Activated CD4-positive, alpha-beta T cell treated with anti-CD3 and anti-CD28 coated beads for 4 hours (primary cell): ENCODE results near the gene PGAM5.
"Not testable (repeated sequence)": the region's sequence is repeated elsewhere in the genome, so short reads cannot be mapped to it uniquely, and the experiment has no call there.

ENCODE experiments used
- DNase-seq, 2 donors: peaks; one replicate each; pipeline ENCODE4 v3.0.0-alpha.2; 2020

The PGAM5 gene

DNA sequence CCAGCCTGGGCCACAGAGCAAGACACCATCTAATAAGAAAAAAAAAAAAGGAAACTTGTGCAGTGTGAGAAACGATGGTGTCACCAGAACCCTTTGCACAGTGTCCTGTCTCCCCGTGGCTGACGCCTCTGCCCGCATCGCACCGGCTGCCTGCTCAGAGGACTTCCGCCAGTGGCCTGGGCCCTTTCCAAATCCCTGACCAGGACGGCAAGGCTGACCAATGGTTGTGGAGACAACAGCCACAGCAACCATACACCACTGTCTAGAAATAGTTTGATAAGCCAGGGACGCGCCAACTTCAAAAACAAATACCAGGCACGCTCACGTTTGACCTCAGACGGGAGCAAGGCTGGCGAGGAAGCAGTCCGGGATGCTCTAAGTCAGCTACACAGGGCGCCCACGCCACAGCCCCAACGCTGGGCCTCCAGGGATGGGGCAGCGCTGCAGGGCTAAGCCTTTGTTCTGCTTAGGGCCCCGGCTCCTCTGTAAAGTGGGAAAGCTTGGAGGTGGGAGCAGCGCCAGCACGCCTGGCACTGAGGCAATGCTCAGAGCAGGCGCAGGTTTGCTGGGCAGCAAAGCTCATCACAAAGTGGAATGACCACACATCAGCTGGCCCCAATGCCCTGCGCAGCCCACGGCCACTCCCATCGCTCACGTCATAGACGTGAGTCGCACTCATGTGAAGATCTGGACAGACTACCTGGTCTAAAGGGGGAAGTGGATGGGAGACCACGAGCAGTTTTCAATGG, 12.5 kb downstream of the PGAM5 start:
- no peak for DNase-seq

DNA sequence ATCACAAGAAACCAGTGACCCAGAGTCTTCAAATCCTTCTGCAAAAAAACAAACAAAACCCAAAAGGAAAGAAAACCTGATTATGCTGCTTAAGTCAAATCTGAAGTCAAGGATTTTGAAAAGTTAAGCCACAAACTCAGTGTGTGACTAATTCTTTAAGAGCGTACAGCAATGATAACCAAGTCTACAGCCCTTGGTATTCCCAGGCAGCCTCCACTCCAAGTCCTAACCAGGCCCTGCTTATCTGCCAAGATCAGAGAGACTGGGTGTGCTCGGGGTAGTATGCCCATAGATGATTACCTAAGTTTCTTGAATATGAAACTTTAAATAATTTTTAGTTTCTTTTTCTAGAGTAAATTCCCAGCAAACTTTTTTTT, 13.1 kb downstream of the PGAM5 start:
- no peak for DNase-seq

GRCh38 chr12:132724506-132725241, 14.0 kb downstream of the PGAM5 start:
- no peak for DNase-seq

- no peak for DNase-seq
Measured at GRCh38 chr12:132726386-132726785, 15.7 kb downstream of the PGAM5 start.

DNA sequence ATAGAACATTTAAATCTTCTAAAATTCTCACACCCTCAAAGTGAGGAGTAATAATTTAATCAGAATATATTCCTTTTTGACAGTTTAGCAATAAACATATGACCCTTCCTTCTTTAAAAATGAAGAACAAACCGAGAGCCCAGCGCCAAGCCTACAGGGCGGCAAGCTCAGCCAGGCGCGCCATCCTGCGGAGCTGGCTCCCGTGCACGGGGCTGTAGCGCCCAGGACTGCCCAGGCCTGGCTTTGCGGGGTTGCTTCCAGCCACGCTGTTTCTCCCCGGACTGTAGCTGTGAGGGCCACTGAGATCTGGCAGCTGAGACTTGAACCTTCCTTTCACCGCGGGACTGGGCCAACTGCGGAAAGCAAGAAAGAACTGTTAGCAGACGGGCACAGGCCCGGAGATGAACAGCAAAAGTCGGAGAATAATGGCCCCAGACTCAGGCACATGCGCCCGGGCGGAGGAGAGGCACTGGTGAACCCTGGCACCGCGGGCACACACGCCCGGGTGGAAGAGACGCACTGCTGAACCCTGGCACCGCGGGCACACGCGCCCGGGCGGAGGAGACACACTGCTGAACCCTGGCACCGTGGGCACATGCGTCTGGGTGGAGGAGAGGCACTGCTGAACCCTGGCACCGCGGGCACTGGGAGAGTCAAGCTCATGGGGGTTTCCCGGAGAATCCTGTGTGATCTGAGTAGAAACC, 16.6 kb downstream of the PGAM5 start:
- no peak for DNase-seq

- no peak for DNase-seq
Measured at GRCh38 chr12:132728502-132728901, 17.9 kb downstream of the PGAM5 start.

- DNase-seq: no peak
Measured at GRCh38 chr12:132729541-132730320, 19.1 kb downstream of the PGAM5 start.

GRCh38 chr12:132730353-132730752, 19.7 kb downstream of the PGAM5 start:
- DNase-seq: no peak

DNA sequence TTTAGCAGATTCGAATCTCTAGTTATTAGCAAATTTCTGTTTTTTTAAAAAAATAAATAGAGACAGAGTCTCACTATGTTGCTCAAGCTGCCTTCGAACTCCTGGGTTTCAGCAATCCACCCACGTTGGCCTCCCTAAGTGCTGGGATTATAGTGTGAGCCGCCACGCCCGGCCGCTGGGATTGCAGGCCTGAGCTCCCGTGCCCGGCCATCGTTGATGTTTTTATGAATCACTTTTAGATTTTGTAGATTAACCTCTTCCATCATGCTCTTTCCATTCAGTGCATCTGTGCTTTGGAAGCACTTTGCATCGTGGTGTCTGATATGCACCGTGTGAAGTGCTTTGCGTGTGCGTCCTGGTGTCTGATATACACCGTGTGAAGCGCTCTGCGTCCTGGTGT, 20.9 kb downstream of the PGAM5 start:
- no peak for DNase-seq

DNA sequence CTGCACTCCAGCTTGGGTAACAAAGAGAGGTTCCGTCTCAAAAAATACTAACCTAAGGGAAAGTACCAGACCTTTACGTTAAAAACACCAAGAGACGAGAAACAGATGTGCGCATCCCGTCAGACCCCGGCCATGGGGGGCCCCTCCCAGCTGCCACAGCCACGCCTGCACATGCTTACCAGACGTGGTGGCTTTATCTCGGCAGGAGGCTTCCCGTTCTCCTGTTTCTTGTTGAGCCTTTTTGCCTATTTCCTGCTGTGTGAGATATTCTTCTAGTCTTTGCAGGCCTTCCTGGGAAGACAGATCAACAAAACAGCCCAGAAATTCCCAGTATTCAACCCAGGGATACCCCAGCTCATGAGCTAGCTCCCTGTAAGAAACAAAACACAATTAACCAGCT, 23.6 kb downstream of the PGAM5 start:
- no peak for DNase-seq

DNA sequence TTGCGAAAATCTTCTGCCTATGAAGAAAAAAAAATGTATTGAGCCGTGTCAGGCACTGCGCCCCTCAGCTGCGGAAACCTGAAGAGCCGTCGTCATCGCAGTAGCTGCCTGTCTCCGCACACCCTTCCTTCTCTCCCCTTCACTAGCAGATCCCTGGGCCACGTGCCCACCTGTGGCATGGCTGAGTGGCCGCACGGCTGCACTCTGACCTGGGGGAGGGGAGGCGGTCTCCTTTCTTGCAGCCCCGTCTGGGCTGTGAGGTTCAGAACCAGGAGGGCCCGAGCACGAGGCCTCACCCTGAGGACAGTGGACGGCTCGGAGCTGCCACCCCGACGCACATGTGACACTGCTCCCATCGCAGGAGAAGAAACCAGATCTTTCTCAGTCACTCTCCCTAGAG, 24.9 kb downstream of the PGAM5 start:
- DNase-seq: no peak

GRCh38 chr12:132736378-132736777, 25.7 kb downstream of the PGAM5 start:
- no peak for DNase-seq

- DNase-seq: no peak
Measured at GRCh38 chr12:132736913-132737312, 26.3 kb downstream of the PGAM5 start.

GRCh38 chr12:132739600-132740312, 29.1 kb downstream of the PGAM5 start:
- no peak for DNase-seq

- no peak for DNase-seq
Measured at GRCh38 chr12:132740313-132740646, 29.6 kb downstream of the PGAM5 start.

- no peak for DNase-seq
Measured at GRCh38 chr12:132740652-132741051, 30.0 kb downstream of the PGAM5 start.

GRCh38 chr12:132741620-132742019, 31.0 kb downstream of the PGAM5 start:
- no peak for DNase-seq

DNA sequence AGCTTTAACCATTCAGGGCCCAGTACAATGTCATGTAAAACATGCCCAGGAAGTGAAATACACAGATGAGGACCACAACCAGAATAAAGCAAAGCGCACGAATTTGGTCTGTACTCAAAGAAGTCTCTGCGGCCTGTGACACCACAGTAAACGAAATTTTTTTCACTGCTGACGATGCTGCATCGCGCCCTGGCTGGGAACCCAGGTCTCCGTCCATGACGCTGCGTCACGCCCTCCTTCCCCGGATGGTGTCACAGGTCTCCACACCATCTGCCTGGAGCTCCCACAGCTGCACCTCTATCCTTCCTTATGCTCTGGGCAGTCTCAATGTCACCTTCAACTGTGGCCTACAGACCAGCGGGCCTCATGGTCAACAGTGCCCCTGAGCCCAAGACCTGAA, 33.2 kb downstream of the PGAM5 start:
- no peak for DNase-seq

GRCh38 chr12:132746613-132747012, 36.0 kb downstream of the PGAM5 start:
- no peak for DNase-seq

GRCh38 chr12:132747395-132747794, 36.8 kb downstream of the PGAM5 start:
- DNase-seq: no peak

- no peak for DNase-seq
Measured at GRCh38 chr12:132747896-132748295, 37.3 kb downstream of the PGAM5 start.

DNA sequence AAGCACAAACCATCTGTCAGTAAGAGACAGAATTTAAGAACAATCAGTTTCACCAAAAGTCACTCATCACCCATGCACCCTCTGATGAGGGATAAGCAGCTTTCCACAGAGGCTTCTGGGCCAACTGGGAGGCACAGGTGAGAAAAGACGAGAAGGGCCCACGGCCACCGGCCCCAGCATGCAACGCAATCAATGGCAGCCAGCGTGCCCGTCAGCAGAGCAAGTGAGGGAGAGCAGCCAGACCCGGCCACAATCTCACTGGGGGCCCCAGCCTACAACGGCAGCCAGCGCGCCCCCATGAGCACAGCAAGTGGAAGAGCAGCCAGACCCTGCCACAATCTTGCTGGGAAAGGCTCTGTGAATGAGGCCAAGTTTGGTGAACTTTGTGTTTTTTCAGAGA, 37.7 kb downstream of the PGAM5 start:
- no peak for DNase-seq

DNA sequence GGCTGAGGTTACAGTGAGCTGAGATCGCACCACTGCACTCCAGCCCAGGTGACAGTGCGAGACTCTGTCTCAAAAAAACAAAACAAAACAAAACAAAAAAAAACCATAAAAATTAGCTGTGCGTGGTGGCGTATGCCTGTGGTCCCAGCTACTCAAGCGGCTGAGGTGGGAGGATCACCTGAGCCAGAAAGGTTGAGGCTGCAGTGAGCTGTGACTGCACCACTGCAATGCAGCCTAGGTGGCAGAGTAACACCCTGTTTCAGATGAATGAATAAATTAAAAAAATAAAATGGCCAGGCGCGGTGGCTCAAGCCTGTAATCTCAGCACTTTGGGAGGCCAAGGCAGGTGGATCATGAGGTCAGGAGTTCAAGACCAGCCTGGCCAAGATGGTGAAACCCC, 43.0 kb downstream of the PGAM5 start:
- not testable (repeated sequence) for DNase-seq
